Brain microvascular endothelial cell (primary cell): ENCODE results near the gene SRRD.

Source experiments
- DNase-seq: peaks from one replicate; pipeline ENCODE4 v3.0.0-alpha.2; 2020
- H3K27ac ChIP-seq: fragments of 250-450 bp; sonication (Bioruptor Pico); 2 replicates; pipeline ENCODE4 v1.5.1; 2020; ENCODE audit warnings: mild to moderate bottlenecking, moderate library complexity
- H3K27me3 ChIP-seq: fragments of 250-450 bp; sonication (Bioruptor Pico); replicated peaks from 2 replicates; pipeline ENCODE4 v1.5.1; 2020; ENCODE audit warnings: mild to moderate bottlenecking
- H3K36me3 ChIP-seq: fragments of 250-450 bp; sonication (Bioruptor Pico); replicated peaks from 2 replicates; pipeline ENCODE4 v1.5.1; 2020; ENCODE audit warnings: mild to moderate bottlenecking
- H3K4me3 ChIP-seq: 2 replicates; pipeline ENCODE4 v1.5.1; 2011; ENCODE audit warnings: low read depth, mild to moderate bottlenecking, control low read depth, low read length, moderate library complexity
- in situ Hi-C: cut with HindIII; loops from 2 replicates; pipeline ENCODE4 v1.10.0; 2017; ENCODE audit warnings: low sequenced_read_pairs, low pct_ligation_motif_present
- TF ChIP-seq, protein P1 (sequence below): IDR thresholded peaks from 2 replicates; pipeline ENCODE4 v1.5.1; 2011; ENCODE audit warnings: low read depth, mild to moderate bottlenecking, moderate library complexity, low read length, control low read depth, inconsistent platforms; ENCODE audit errors: missing control alignments

SRRD gene

DNA sequence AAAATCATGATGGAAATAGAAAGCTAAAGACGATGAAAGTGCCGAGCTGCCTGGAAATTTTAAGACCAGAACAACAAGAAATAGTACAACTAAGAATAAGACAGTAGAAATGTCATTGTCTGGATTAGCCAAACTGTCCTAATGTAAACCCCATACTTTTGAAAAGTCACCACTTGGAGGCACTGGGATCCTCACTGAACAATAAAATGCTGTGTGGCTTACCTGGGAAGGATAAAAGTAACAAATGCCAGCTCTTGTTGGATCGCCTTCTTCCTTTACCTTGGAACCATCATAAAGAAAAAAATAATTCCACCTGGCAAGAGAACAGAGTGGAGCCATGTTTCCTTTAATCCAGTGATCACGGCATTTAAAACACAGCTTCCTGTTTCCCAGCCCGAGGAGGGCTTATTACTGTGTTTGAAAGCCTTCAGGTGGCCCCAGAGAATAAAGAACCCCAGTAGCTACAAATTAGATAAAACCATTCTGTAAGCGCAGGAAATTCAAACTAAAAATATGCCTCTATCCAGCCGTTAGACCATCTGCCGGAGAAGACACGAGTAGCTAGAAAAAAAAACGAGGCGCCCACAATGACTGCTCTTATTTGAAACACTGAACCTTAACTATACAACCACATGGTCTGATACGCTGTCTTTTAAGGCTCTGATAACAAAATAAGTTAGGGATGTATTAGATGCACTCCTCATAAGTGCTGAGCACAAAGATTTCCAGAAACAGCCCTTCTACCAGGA, 4.5 kb upstream of the SRRD start:
- no peak for DNase-seq
- Histone ChIP-seq H3K36me3 (peaks cover 2% of the 10 kb centered on the region), H3K4me3 (no peak overlapping the region), H3K27ac (no peak overlapping the region), H3K27me3 (no peaks in the 10 kb centered on the region)
- TF ChIP-seq, protein P1, sequence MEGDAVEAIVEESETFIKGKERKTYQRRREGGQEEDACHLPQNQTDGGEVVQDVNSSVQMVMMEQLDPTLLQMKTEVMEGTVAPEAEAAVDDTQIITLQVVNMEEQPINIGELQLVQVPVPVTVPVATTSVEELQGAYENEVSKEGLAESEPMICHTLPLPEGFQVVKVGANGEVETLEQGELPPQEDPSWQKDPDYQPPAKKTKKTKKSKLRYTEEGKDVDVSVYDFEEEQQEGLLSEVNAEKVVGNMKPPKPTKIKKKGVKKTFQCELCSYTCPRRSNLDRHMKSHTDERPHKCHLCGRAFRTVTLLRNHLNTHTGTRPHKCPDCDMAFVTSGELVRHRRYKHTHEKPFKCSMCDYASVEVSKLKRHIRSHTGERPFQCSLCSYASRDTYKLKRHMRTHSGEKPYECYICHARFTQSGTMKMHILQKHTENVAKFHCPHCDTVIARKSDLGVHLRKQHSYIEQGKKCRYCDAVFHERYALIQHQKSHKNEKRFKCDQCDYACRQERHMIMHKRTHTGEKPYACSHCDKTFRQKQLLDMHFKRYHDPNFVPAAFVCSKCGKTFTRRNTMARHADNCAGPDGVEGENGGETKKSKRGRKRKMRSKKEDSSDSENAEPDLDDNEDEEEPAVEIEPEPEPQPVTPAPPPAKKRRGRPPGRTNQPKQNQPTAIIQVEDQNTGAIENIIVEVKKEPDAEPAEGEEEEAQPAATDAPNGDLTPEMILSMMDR, result no peak
- in situ Hi-C loops, result no loop called here

DNA sequence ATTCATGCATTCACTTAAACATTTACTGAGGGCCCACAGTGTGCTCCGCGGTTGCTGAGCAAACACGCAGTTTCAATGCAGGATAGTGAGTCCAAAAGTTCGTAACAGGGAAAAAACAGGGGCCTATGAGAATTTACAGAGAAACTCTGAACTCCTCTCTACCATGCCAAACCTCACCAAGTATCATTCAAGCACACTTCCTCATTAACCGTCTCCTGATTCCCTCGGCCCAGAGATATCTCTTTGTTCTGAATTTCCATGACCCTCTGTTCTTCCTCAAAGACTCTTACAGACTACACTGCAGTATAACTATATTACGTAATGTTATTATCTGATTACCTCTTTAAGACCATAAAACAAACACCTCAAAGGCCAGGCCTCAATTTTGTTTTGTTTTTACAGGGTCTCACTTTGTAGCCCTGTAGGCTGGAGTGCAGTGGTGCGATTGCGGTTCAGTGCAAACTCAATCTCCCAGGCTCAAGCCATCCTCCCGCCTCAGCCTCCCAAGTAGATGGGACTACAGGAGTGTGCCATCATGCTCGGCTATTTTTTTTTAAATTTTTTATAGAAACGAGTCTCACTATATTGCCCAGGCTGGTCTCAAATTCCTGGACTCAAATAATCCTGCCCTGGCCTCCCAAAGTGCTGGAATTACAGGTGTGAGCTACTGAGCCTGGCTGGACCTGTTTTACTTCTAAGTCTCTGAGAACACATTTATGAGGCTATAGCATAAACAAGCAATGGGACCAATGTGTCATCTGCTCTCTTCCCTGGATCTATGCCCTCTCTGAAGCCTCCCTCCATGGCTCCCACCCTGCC, 3.7 kb upstream of the SRRD start:
- no peak overlapping the region for H3K27ac ChIP-seq

DNA sequence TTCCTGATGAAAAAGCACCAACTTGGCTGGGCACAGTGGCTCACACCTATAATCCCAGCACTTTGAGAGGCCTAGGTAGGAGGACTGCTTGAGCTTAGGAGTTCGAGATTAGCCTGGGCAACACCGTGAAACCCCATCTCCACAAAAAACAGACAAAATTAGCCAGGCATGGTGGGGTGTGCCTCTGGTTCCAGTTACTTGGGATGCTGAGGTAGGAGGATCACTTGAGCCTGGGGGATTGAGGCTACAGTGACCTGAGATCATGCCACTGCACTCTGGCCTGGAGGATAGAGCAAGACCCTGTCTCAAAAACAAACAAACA, 3.1 kb upstream of the SRRD start:
- no peak for DNase-seq
- no peaks in the 10 kb centered on the region for H3K27me3 ChIP-seq
- no peaks in the 10 kb centered on the region for H3K36me3 ChIP-seq
- in situ Hi-C loops, result no loop called here
- TF ChIP-seq, protein P1, result no peak
- no peak overlapping the region for H3K27ac ChIP-seq
- no peak overlapping the region for H3K4me3 ChIP-seq

More for the DNA sequence above, 3.7 kb upstream of the SRRD start:
- Histone ChIP-seq H3K4me3 (no peak overlapping the region), H3K27me3 (no peaks in the 10 kb centered on the region), H3K36me3 (peaks cover 2% of the 10 kb centered on the region)
- TF ChIP-seq, protein P1, result no peak
- DNase-seq, result no peak
- in situ Hi-C loops, result no loop called here

DNA sequence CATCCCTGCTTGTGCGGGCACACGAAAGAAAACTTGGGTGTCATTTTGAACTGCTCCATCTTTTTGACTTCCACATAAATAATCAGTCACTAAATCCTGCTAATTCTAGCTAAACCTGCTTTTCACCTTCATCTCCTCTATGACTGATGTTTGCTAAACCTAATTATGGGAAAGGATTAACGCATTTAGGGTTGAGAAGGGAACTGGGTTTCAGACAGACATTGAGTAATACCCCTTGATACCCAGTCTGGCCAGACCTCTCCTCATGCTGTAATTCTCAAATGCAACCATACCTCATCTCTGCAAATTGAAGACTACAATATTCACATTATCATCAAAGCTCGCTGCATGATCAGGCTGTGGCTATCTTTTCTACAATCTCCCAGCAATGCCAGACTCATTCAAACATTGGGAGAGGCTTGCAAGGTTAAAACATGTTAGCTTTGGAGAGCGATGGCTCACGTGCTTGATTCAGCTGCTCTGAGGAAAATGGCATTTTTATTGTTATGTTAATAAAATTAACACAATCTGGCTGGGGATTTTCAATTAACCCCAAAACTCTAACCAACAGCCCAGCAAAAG, 2.5 kb upstream of the SRRD start:
- in situ Hi-C loops, result no loop called here
- no peak for DNase-seq
- no peak overlapping the region for H3K4me3 ChIP-seq
- TF ChIP-seq, protein P1, result no peak
- H3K36me3 ChIP-seq, result no peaks in the 10 kb centered on the region
- no peak overlapping the region for H3K27ac ChIP-seq
- no peaks in the 10 kb centered on the region for H3K27me3 ChIP-seq

DNA sequence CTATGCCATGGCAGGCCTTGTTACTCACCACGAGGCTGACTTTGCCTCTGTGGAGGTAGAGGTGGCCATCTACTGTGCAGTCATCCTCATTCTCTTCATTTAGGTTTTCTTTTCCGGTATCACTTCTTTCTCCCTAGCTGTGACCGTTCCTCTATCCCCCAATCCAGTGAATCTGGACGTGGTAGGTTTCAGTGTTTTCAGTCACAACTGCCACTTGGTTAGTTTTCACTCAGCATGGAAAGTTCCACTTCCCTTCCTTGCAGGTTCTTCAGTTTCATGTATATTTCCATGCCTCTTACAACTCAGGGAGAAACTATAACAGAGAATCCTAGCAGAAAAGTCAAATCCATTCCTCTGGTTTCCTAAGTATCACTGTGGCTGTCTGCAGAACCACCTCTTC, 2.0 kb upstream of the SRRD start:
- Histone ChIP-seq H3K27ac (no peak overlapping the region), H3K36me3 (no peaks in the 10 kb centered on the region), H3K4me3 (no peak overlapping the region), H3K27me3 (no peaks in the 10 kb centered on the region)
- TF ChIP-seq, protein P1, result no peak
- in situ Hi-C loops, result no loop called here
- no peak for DNase-seq
